Activated gamma-delta T cell (primary cell): ENCODE results near the gene RBMS3.

Source experiments
- DNase-seq: peaks from one replicate; lab custom pipeline; 2025; lab: John Stamatoyannopoulos, UW

Gene RBMS3

GRCh38 chr3:29721789-29722188 is 440.9 kb downstream of the RBMS3 start:
- no peak for DNase-seq

GRCh38 chr3:29731050-29731449 is 450.2 kb downstream of the RBMS3 start:
- no peak for DNase-seq

- no peak for DNase-seq
Measured at GRCh38 chr3:29741231-29741630, 460.4 kb downstream of the RBMS3 start.

- no peak for DNase-seq
Measured at GRCh38 chr3:29745232-29745870, 464.5 kb downstream of the RBMS3 start.

GRCh38 chr3:29746163-29746760 is 465.4 kb downstream of the RBMS3 start:
- DNase-seq: no peak

- no peak for DNase-seq
Measured at GRCh38 chr3:29747991-29748390, 467.1 kb downstream of the RBMS3 start.

GRCh38 chr3:29751647-29752314 is 470.9 kb downstream of the RBMS3 start:
- DNase-seq: no peak

GRCh38 chr3:29754346-29754745 is 473.5 kb downstream of the RBMS3 start:
- DNase-seq: no peak

- DNase-seq: no peak
Measured at GRCh38 chr3:29755416-29755815, 474.5 kb downstream of the RBMS3 start.

GRCh38 chr3:29757054-29757777 is 476.3 kb downstream of the RBMS3 start:
- no peak for DNase-seq

GRCh38 chr3:29758108-29758433 is 477.2 kb downstream of the RBMS3 start:
- DNase-seq: no peak

GRCh38 chr3:29758434-29759322 is 477.8 kb downstream of the RBMS3 start:
- DNase-seq: no peak

- DNase-seq: no peak
Measured at GRCh38 chr3:29759411-29760225, 478.7 kb downstream of the RBMS3 start.

- no peak for DNase-seq
Measured at GRCh38 chr3:29760226-29760685, 479.4 kb downstream of the RBMS3 start.

GRCh38 chr3:29761517-29761916 is 480.6 kb downstream of the RBMS3 start:
- DNase-seq: no peak

GRCh38 chr3:29763115-29763514 is 482.2 kb downstream of the RBMS3 start:
- no peak for DNase-seq

- DNase-seq: no peak
Measured at GRCh38 chr3:29764041-29764440, 483.2 kb downstream of the RBMS3 start.

GRCh38 chr3:29764603-29765254 is 483.9 kb downstream of the RBMS3 start:
- no peak for DNase-seq

GRCh38 chr3:29771602-29772001 is 490.7 kb downstream of the RBMS3 start:
- no peak for DNase-seq

GRCh38 chr3:29772436-29772835 is 491.6 kb downstream of the RBMS3 start:
- no peak for DNase-seq
